Measurements from ENCODE around the gene IL31RA.

- no peak for TF ChIP-seq CTCF (IDR thresholded peaks at IDR 0.05)
- no peak for TF ChIP-seq POLR2A (IDR thresholded peaks at IDR 0.05)
These were observed 56.8 kb downstream of the IL31RA start for GRCh38 chr5:55907927-55908326.

Data from uterus (tissue), 2 donors.